ENCODE measurements around the gene MLLT3.

DNA sequence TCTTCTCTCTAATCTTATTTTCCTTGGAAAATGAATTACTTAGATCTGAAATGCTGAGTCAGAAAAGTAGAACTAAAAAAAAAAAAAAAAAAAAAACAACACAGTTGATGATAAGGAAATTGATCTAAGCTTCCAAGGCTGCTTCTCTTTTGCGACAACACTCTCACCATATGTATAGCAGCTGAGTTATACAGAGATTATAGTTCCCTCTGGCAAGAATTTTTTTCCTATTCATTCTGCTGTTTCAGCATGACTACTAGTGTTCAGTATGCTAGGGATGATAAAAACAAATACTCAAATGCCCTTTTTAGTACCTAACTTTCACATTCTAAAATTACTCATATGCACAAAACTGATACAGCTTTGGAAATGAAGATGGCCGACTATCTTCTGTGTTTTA lies 267.3 kb downstream of the MLLT3 start:
- no peak for TF ChIP-seq CTCF (IDR thresholded peaks at IDR 0.05)
- TF ChIP-seq POLR2A (IDR thresholded peaks at IDR 0.05) = no peak

All from right lobe of liver (tissue), 4 donors.